Omental fat pad (tissue), 4 donors: Measurements from ENCODE around the gene USP43. TPM values are rescaled to one million over a fixed set of nuclear protein-coding genes. Genes with fewer than 3 reads are reported as not detected.

Experiments used
- ATAC-seq: fragments of 150-250 bp; one replicate; pipeline ENCODE4 v1.9.1; 2016; ENCODE audit warnings: mild to moderate bottlenecking, moderate library complexity; ENCODE audit not compliant: low FRiP score
- DNase-seq: peaks from one replicate; pipeline ENCODE4 v3.0.0-alpha.2; 2019; ENCODE audit warnings: low spot score
- total RNA-seq, 4 donors: library from RNA; depleted of rRNA; stranded (reverse); fragments of >200 nt; gene quantifications; one replicate each; pipeline ENCODE4 v1.1.0, GENCODE V29; 2016
- TF ChIP-seq, protein P1 (sequence below), 3 donors: fragments of 450-650 bp; IDR thresholded peaks; one replicate each; pipeline ENCODE4 v1.5.1; 2016 to 2017; ENCODE audit warnings: antibody characterized with exemption in 3 of 3, mild to moderate bottlenecking in 3 of 3, moderate library complexity in 2 of 3

Gene USP43
- total RNA-seq, 4 donors from 2014 or later = 0.72 to 1.3 (median 0.88) TPM; not detected in 1

DNA sequence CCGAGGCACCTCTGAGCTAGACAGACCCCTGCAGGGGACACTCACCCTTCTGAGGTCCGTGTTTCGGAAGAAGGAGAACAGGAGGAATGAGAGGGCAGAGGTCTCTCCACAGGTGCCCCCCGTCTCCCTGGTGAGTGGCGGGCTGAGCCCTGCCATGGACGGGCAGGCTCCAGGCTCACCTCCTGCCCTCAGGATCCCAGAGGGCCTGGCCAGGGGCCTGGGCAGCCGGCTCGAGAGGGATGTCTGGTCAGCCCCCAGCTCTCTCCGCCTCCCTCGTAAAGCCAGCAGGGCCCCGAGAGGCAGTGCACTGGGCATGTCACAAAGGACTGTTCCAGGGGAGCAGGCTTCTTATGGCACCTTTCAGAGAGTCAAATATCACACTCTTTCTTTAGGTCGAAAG is 83.2 kb downstream of the USP43 start:
- TF ChIP-seq, protein P1, sequence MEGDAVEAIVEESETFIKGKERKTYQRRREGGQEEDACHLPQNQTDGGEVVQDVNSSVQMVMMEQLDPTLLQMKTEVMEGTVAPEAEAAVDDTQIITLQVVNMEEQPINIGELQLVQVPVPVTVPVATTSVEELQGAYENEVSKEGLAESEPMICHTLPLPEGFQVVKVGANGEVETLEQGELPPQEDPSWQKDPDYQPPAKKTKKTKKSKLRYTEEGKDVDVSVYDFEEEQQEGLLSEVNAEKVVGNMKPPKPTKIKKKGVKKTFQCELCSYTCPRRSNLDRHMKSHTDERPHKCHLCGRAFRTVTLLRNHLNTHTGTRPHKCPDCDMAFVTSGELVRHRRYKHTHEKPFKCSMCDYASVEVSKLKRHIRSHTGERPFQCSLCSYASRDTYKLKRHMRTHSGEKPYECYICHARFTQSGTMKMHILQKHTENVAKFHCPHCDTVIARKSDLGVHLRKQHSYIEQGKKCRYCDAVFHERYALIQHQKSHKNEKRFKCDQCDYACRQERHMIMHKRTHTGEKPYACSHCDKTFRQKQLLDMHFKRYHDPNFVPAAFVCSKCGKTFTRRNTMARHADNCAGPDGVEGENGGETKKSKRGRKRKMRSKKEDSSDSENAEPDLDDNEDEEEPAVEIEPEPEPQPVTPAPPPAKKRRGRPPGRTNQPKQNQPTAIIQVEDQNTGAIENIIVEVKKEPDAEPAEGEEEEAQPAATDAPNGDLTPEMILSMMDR (IDR thresholded peaks at IDR 0.05) = no peak
- no peak for ATAC-seq

DNA sequence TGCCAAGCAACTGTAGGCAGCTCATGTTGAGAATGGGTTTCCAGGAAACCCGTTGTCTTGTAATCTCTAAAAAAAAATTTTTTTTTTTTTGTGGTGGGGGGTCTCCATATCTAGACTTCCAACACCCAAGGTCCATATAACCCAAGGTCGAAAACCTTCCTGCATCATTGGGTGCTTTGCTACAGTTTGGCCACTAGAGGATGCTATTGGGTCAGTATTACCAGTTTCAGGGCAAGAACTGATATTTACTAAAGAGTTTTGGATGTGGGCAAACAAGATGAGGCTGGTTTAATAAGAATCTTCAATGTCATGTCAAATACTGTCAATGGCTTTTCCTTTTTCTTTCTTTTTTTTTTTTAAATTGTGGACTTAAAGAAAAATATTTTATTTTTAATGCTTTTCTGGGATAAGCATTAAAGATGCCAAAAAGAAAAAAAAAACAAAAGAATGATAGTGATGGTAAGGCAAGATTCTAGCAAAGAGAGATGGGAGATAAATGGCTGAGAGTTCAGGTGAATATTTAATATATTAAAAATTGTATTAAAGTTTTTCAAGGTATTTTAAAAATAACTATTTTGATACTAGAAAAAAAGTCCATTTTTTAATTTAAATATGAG is 83.8 kb downstream of the USP43 start:
- TF ChIP-seq, protein P1 (IDR thresholded peaks at IDR 0.05) = peak in 2 of 3 donors; percentile 74 to 98
- no peak for DNase-seq
- peak; percentile 64 for ATAC-seq

More for the DNA sequence above, 83.2 kb downstream of the USP43 start:
- no peak for DNase-seq

DNA sequence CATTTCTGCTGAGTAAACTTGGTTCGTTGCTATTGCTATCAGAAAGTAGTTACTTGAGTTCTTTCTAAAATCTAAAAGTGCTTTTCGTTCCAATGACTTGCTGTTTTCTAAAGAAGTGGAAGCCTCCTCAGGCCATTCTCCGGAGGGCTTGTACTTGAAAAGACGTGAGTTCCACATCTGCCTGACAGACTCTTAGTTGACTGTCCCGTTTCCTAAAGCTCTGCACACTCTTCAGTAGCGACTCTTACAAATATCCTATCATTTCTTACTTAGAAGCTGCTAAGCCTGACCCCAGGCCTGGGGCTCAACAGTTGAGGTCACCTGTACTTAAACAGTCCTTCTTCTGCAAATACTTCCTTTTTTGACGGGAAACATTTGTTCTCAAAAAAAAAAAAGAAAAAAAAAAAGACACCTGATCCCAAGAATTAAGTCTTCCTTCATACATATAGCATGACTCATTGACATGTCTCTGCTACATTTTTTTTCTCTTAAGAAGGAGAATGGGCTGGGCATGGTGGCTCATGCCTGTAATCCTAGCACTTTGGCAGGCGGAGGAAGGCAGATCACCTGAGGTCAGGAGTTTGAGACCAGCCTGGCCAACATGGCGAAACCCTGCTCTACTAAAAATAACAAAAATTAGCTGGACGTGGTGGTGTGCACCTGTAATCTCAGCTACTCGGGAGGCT is 84.6 kb downstream of the USP43 start:
- TF ChIP-seq, protein P1 (IDR thresholded peaks at IDR 0.05) = no peak
- DNase-seq (no peak), ATAC-seq (no peak)

DNA sequence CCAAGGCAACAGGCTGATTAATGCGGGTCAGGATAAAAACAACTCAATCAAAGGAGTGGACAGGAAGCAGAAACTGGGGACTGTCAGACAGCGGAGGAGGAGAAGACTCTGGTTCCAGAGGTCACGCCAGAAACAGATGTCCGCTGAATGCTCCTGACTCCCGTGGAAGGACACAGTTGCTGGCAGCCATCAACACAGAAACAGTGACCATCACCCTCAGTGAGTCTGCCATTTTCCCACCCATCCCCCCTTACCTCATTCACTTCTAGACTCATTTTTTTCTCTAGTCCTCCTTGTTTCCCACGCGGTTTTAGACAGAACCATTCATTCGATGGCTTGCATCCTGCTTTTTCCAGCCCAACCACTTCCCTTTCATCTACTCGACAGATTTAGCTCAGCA is 105.2 kb downstream of the USP43 start:
- DNase-seq = no peak
- ATAC-seq = no peak
- TF ChIP-seq, protein P1 (IDR thresholded peaks at IDR 0.05) = no peak

DNA sequence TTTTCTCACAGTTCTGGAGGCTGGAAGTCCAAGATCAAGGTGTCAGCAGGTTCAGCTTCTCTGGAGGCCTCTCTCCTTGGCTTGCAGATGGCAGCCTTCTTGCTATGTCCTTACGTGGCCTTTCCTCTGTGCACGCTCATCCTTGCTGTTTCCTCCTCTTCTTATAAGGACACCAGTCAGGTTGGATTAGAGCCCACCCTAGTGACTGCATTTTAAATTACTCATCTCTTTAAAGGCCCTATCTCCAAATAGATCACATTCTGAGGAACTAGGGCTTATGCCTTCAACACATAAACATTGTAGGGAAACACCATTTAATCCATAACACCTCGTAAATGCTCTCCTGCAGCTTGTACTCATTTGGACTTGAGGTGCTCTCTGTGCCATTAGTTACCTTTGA is 109.8 kb downstream of the USP43 start:
- ATAC-seq = no peak
- DNase-seq = no peak
- TF ChIP-seq, protein P1 (IDR thresholded peaks at IDR 0.05) = no peak

DNA sequence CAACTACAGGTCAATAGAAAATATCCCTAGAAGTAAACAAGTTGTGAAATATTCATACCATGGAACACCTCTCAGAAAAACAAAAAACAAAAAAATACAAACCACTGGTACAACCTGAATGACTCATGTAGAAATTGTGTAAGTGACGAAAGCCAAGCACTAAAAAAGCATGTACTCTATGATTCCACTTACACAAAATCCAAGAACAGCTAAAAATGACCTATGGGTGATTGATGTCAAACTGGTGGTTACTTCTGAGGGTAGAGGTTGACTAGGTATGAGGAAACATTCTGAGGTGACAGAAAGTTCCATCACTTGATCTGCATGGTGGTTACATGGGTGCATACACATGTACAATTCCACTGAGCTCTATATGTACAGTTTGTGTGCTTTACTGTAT is 114.9 kb downstream of the USP43 start:
- no peak for DNase-seq
- TF ChIP-seq, protein P1 (IDR thresholded peaks at IDR 0.05) = no peak
- ATAC-seq = no peak

DNA sequence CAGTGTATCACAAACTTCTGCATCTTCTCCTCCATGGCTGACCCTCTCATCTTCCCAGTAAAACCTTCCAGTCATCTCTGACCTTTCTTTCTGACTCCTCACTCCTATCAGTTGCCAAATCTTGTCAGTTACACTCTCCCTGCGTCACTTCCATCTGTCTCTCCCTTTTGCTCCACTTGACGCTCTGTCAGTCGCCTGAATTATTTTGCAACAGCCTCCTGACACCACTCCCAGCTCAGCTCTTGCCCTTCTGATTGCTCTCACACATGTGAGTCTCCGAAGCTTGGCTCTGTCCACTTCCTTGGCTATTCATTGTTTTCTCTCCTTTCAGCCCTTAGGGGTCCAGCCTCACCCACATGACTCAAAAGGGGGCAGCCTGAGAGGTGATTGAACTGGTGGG is 118.3 kb downstream of the USP43 start:
- ATAC-seq = peak; percentile 41
- TF ChIP-seq, protein P1 (IDR thresholded peaks at IDR 0.05) = no peak

More for the DNA sequence above, 118.3 kb downstream of the USP43 start:
- no peak for DNase-seq
